ENCODE results near the gene POLR2J3.
"Not testable (repeated sequence)": the region's sequence is repeated elsewhere in the genome, so short reads cannot be mapped to it uniquely, and the experiment has no call there.

Gene POLR2J3

GRCh38 chr7:102572261-102573239 lies at the start of gene POLR2J3:
POLR2J3 (minus strand) TSS chr7:102572583; CDS start chr7:102572521, 62 bp downstream.
- not testable (repeated sequence) for DNase-seq

GRCh38 chr7:102618122-102618521 lies 45.7 kb upstream of the POLR2J3 start:
- DNase-seq: not testable (repeated sequence)

- not testable (repeated sequence) for DNase-seq
Observed at GRCh38 chr7:102616507-102617125, 44.2 kb upstream of the POLR2J3 start, which contains the start of gene RASA4. RASA4 (minus strand) TSS chr7:102616756; CDS start chr7:102616689, 67 bp downstream.

- not testable (repeated sequence) for DNase-seq
Observed at GRCh38 chr7:102615930-102616329, 43.5 kb upstream of the POLR2J3 start.

GRCh38 chr7:102614873-102615272 lies 42.5 kb upstream of the POLR2J3 start:
- DNase-seq: not testable (repeated sequence)

GRCh38 chr7:102614346-102614697 lies 41.9 kb upstream of the POLR2J3 start:
- not testable (repeated sequence) for DNase-seq

- not testable (repeated sequence) for DNase-seq
Observed at GRCh38 chr7:102613575-102614345, 41.4 kb upstream of the POLR2J3 start.

GRCh38 chr7:102611675-102612325 lies 39.4 kb upstream of the POLR2J3 start:
- DNase-seq: not testable (repeated sequence)

GRCh38 chr7:102611013-102611674 lies 38.8 kb upstream of the POLR2J3 start:
- DNase-seq: not testable (repeated sequence)

GRCh38 chr7:102610441-102610840 lies 38.1 kb upstream of the POLR2J3 start:
- not testable (repeated sequence) for DNase-seq

- not testable (repeated sequence) for DNase-seq
Observed at GRCh38 chr7:102609734-102610133, 37.4 kb upstream of the POLR2J3 start.

- not testable (repeated sequence) for DNase-seq
Observed at GRCh38 chr7:102606848-102607247, 34.5 kb upstream of the POLR2J3 start.

GRCh38 chr7:102604431-102605145 lies 32.2 kb upstream of the POLR2J3 start:
- not testable (repeated sequence) for DNase-seq

GRCh38 chr7:102602317-102602716 lies 29.9 kb upstream of the POLR2J3 start:
- not testable (repeated sequence) for DNase-seq

GRCh38 chr7:102599699-102600098 lies 27.3 kb upstream of the POLR2J3 start:
- not testable (repeated sequence) for DNase-seq

GRCh38 chr7:102596036-102596435 lies 23.7 kb upstream of the POLR2J3 start:
- DNase-seq: not testable (repeated sequence)

- DNase-seq: not testable (repeated sequence)
Observed at GRCh38 chr7:102593637-102594334, 21.4 kb upstream of the POLR2J3 start.

- not testable (repeated sequence) for DNase-seq
Observed at GRCh38 chr7:102592477-102593019, 20.2 kb upstream of the POLR2J3 start.

- DNase-seq: not testable (repeated sequence)
Observed at GRCh38 chr7:102589857-102590256, 17.5 kb upstream of the POLR2J3 start.

- not testable (repeated sequence) for DNase-seq
Observed at GRCh38 chr7:102583495-102583894, 11.1 kb upstream of the POLR2J3 start.
